Right ventricle myocardium superior (tissue), 1 donor: Measurements from ENCODE around the gene IGLL1. TPM values are rescaled to one million over a fixed set of nuclear protein-coding genes. Genes with fewer than 3 reads are reported as not detected.
"Not testable (repeated sequence)": the region's sequence is repeated elsewhere in the genome, so short reads cannot be mapped to it uniquely, and the experiment has no call there.

Source experiments
- ATAC-seq: fragments of 200-7000 bp; cut with Tn5 transposase; one replicate; pipeline ENCODE4 v1.9.1; 2020; ENCODE audit warnings: mild to moderate bottlenecking; ENCODE audit not compliant: poor library complexity
- DNase-seq: peaks from one replicate; pipeline ENCODE4 v3.0.0-alpha.2; 2020
- intact Hi-C: fragments of 100-400 bp; cut with DNase I; formaldehyde crosslinking; loops from one replicate; pipeline ENCODE4 v1.11.2; 2022
- total RNA-seq: library from RNA; stranded (reverse); fragmentation: NEBNext Ultra II Directional; extraction: Animal tissue kit (Norgen Biotek cat#: 25700); gene quantifications from one replicate; pipeline ENCODE4 v1.2.1, GENCODE V29; 2021
- donor health status: DM: no; HTN: yes; CAD: no; lungs with severe emphysema.

The IGLL1 gene
- total RNA-seq, 1 donor from 2014 or later = not detected

DNA sequence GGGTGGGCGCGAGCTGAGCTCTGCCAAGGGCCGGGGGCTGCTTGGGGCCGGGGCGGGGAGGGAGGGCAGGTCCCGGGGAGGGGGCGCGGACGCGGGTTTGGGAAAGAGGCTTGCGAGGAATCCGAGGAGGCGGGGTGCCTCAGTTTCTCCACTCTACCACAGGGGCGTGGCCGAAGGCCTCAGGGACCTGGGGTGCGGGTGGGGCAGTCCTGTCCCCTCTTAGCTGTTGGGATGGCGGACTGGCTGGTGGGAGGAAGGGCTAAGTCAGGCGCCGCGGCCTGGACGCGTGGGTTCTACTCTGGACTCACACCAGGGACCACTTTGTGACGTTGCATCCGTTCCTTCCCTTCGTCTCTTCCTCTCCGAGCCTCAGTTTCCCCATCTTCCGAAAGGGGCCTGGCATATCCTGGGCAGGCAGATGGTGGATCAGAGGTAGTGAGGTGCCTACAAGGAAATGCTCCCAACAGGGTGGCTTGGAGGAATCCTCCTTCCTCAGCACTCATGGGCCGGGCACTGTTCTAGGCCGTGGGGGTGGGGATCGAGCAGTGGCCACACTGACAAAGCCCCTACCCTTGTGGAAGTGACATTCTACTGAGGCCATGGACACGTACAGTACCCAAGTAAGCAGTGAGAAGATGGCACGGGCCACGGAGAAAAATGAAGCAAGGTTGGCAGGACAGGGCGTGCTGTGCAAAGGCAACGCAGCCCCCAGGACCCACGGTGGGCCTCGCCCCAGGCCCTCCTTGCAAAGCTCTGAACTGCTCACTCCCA lies 13.2 kb downstream of the IGLL1 start:
- no peak for ATAC-seq

DNA sequence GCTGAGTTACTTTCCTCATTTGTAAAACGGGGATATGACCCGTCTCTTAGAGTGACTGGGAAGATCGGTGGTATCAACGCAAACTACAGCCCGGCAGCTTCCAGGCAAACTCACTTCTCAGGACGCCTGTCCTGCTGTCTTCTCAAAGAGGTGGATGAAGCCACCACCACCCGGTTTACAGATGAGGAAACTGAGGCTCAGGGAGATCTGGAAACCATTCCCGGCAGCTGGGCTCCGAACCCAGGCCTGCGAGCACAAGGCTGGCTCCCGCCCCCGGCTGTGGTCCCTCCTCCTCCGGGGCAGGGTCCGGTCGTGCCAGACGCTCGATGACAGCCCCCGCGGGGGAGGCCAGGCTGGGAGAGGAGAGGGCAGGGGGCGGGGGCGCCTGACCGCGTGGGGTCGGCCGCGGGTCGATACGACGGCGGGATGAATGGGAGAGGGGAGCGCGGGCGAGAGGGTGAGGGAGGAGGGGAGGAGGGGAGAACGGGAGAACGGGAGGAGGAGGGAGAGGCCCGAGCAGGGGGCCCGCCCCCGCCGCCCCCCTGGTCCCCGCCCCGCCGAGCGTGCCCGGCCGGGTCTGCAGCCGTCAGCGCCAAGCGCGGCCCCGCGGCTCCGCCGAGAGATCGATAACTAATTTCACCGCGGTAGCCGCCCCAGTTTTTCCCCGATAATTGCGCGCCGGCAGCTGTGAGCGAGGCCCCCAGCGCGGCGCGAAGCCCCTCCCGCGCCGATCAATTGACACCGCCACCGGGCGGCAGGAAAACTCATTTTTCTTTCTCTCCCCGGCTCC lies 14.0 kb downstream of the IGLL1 start:
- DNase-seq = no peak
- peak; percentile 27 for ATAC-seq
- intact Hi-C loops = no loop called here

More for the DNA sequence above, 13.2 kb downstream of the IGLL1 start:
- intact Hi-C loops = no loop called here
- DNase-seq = no peak

DNA sequence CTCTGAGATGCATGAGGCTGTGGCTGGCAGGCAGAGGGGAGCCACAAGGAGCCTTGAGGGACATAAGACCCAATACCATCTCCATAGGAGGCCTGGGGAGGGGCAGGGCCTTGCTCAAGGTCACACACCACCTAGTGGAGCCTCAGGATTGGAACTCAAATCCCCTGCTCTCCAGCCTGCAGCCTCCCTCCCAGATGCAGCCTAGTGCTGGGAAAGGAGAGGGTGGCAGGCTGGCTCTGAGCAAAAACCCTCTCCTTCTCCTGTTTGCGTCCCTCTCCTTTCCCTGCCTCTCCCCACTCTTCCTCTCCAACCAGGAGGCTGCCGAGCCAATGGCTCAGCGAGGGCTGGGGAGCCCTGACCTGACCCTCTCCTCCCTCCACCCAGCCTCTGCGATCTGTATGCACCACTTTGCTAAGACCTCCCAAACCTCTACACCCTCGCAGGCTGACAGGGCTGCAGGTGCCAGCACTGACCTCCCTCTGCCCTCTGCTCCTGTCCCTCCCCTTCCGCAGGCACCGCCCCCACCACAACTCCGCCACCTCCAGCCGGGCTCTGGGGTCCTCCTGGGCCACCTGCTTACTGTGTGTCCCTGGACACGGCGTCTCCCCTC lies 14.7 kb downstream of the IGLL1 start:
- DNase-seq (no peak), ATAC-seq (peak; percentile 62)
- intact Hi-C loops = no loop called here

DNA sequence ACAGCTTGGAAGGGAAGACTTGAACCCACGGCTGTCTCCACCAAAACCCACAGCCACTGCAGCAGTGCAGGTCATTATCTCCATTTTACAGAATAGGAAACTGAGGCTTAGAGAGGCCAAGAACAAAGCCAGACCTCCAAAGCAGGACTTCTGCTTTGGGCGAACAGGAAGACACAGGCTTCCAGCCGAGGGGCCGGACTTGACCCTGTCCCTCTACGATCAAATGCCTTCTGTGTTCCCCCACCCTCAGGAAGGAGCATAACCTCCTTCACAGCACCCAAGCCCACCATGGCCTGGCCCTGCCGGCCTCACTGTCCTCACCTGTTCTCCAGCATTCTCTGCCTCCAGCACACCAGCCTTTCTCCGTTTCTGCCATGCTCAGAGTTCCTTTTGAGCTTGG lies 15.8 kb downstream of the IGLL1 start:
- intact Hi-C loops = no loop called here
- DNase-seq = no peak

DNA sequence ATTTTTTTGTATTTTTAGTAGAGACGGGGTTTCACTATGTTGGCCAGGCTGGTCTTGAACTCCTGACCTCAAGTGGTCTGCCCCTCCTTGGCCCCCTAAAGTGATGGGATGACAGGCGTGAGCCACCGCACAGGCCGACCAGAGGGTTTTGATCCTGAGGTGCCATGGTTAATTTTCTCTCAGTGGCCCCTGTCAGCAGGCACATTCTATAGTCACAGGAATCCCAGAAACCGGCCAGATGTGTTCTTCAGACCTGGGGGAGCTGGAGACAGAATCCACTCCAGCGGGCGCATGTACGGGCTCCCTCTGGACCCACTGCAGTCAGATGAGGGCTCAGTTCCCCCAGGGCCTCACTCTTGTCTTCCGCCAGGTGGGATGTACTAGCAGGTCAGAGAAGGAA lies 17.0 kb downstream of the IGLL1 start:
- DNase-seq (no peak), ATAC-seq (no peak)
- intact Hi-C loops = no loop called here

More for the DNA sequence above, 15.8 kb downstream of the IGLL1 start:
- ATAC-seq = no peak

DNA sequence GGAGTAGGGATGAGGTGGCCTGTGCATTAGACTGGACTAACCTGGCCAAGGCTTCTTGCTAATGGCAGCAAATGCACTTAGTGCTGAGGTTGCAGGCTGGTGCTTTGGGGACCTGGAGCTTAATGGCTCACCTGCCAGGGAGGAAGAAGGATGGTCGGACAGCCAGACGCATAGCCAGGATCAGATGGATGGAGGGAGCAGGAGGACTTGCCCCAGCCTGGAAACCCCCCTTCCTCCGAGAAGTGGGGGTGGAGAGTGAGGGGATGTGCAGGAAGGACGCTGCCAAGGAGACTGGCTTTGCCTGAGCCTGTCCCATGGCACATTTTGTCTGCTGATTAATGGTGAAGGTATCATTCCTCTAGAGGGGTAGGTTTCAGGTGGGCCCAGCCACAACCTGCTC lies 17.9 kb downstream of the IGLL1 start:
- no peak for ATAC-seq
- intact Hi-C loops = no loop called here

DNA sequence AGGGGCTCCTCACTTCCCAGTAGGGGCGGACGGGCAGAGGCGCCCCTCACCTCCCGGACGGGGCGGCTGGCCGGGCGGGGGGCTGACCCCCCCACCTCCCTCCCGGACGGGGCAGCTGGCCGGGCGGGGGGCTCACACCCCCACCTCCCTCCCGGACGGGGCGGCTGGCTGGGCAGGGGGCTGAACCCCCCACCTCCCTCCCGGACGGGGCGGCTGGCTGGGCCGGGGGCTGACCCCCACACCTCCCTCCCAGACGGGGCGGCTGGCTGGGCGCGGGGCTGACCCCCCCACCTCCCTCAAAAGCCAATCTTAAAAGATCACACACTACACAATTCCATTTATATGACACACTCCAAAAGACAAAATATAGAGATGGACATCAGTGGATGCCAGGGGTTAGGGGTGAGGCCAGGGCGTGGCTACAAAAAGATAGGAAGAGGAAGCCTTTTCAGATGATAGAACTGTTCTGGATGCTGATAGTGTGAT lies 19.0 kb downstream of the IGLL1 start:
- intact Hi-C loops, ATAC-seq, DNase-seq: not testable (repeated sequence)

More for the DNA sequence above, 17.9 kb downstream of the IGLL1 start:
- DNase-seq = no peak

DNA sequence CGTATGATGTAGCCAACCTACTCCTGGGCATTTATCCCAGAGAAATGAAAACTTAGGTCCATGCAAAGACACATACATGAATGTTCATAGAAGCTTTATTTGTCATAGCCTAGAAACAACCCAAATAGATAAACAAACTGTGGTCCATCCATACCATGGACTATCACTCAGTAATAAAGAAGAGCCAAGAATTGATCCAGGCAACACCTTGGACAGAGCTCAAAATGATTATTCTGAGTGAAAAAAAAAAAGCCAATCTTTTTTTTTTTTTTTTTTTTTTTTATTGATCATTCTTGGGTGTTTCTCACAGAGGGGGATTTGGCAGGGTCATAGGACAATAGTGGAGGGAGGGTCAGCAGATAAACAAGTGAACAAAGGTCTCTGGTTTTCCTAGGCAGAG lies 19.9 kb downstream of the IGLL1 start:
- DNase-seq, intact Hi-C loops, ATAC-seq: not testable (repeated sequence)

DNA sequence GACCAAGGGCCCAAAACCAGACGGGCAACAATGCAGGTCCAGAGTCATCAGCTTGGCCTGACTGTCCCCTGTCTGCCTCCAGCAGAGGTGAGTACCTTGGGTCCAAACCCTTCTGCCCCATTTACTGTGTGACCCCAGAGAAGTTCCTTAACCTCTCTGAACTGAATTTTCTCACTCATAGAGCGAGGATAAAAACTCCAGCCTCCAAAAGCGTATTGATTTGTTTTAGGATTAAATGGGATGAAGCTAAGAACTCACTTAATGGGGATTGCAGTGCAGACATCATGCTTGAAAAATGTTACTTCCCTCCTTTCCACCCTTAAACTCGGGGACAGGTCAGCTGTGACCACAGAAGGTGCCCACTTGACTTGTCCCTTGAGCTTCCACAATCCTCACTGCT lies 22.6 kb downstream of the IGLL1 start:
- ATAC-seq (no peak), DNase-seq (no peak)
- intact Hi-C loops = no loop called here

DNA sequence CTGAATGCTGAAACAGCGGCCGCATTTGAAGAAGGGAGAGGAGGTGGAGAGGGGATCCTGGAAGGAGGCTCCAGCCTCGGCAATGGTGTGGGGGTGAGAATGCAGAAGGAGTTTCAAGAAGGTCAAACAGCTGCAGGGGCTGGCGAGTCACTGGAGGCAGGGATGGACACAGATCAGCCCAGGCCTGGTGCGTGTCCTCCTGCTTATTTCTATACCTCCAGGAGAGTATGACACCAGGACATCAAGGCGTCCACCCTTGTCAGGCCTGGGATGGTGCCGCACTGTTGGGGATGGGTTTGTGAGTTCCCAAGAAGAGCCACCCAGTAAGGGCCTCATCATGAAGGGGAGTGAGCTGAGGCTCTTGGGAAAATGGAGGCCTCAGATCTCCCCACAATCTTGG lies 23.1 kb downstream of the IGLL1 start:
- intact Hi-C loops = no loop called here
- DNase-seq (no peak), ATAC-seq (no peak)

DNA sequence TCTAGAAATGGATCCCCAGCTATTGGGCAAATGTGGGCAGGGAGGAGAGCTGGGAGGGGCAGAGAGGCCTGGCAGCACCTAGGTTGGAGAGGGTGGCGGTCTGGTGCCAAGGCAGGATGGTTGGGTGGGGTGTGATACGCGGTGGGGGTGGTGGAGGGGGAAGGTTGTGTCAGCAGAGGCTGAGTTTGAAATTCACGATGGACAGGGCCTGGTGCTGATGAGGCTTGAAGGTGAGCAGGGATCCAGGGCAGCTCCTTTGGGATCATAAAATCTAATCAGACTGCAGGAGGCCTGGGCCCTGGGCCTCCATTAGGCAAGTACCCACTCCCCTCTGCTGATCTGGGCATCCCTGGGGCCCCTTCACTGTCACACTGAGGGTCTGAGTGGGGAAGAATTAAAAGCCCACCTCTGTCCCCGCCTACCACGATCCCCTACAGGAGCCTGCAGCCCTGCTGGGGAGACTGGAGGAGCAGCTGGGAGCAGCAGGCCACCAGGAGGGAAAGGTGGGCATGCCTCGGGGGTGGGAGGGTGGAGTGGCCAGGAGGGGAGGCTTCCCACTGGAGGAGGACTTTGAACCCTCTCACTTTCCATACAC lies 24.0 kb downstream of the IGLL1 start:
- ATAC-seq = no peak
- no peak for DNase-seq
- intact Hi-C loops = no loop called here

DNA sequence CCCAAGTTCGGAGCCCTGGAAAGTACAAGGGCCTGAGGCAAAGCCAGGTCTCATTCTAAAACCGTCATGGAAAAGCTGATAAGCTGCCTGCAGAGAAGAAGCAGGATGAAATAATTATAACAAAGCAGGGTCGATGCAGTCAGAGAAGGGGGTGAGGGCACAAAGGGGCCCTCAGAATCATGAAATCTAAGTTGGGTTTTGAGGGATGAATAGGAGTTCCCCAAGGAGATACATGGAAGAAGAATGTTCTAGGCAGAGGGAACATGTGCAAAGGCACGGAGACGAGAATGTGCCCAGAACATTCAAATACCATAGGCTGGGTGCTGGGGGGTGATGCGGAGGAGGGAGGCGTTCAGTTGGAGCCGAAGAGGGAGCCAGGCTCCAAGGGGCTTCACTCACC lies 25.0 kb downstream of the IGLL1 start:
- ATAC-seq (no peak), DNase-seq (no peak)
- intact Hi-C loops = no loop called here

DNA sequence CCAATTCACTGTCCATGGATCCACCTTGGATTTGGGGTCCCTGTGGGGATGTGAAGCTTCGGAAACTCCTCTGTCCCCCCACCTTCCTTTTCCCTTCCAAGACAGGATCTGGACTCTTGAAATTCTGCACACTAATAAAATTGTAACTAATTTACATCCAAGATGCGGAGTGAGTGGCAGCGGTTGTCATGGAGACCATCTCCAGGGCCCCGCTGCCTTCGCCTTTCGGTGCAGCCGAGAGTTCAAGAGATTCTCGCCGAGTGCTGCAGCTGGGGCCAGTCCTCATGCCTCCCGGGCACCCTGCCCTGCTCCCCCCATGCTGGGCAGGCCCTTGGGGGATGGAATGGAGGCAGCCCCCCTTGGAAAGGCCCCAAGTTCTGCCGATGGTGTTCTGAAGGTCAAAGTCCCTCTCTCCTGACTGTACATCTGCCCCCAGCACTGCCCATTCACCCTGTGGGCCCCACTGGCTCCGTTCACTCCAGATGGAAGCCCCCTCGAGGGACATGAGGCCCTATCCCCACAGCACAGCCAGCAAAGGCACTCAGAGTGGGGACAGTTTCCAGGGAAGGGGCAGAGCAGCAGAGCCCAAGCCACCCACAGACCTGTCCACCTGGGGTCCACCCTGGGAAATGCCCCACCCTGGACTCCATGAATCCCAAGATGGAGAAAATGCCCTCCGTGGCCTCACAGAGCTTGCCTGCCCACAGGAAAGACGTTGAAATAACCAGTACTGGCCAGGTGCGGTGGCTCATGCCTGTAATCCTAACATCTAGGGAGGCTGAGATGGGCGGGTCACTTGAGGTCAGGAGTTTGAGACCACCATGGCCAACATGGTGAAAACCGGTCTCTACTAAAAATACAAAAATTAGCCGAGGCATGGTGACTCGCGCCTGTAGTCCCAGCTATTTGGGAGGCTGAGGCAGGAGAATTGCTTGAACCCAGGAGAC lies 25.9 kb downstream of the IGLL1 start:
- intact Hi-C loops = no loop called here
- no peak for ATAC-seq
- DNase-seq = no peak

DNA sequence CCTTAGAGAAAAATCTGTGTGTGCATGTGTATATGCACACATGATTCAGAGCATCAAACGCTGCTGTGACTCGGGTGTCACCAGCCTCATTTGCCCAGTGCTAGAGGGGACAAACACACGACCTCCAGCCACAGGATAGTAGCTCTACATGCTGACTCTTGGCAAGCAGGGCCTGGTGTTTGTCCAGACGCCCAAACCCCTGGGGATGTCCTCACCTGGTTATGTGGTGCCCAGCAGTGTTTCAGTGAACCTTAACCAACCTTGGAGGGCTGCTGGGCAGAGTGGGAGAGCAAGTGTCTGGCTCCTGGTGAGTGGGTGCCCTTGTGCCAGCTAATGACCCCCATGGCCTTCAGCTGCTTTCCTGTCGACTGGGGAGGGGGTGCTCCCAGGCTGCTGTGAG lies 26.7 kb downstream of the IGLL1 start:
- no peak for DNase-seq
- no peak for ATAC-seq
- intact Hi-C loops = no loop called here

DNA sequence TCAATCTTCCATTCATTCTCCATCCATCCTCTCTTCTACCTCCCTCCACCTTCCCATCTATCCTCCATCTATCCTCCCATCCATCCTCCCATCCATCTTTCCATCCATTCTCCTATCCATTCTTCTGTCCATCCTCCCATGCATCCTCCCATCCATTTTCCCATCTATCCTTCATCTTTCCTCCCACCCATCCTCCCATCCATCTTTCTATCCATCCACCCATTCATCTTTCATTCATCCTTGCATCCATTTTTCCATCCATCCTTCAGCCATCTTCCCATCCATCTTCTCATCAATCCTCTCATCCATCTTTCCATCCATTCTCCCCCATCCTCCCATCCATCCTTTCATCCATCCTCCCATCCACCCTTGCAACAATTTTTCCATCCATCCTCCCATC lies 27.5 kb downstream of the IGLL1 start:
- no peak for ATAC-seq
- intact Hi-C loops = no loop called here
- DNase-seq = no peak

DNA sequence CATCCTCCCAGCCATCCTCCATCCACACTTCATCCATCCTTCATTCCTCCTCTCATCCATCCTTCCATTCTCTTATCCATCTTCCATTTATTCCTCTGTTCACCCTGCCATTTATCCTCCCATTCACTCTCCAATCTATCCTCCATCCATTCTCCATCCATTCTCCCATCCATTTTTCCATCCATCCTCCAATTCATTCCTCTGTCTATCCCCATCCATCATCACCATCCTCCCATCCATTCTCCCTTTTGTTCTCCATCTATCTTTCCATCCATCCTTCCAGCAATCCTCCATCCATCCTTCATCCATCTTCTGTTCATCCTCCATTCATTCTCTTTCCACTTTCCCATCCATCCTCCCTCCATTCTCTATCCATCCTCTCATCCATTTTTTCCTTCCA lies 28.7 kb downstream of the IGLL1 start:
- intact Hi-C loops = no loop called here
- DNase-seq (no peak), ATAC-seq (no peak)

DNA sequence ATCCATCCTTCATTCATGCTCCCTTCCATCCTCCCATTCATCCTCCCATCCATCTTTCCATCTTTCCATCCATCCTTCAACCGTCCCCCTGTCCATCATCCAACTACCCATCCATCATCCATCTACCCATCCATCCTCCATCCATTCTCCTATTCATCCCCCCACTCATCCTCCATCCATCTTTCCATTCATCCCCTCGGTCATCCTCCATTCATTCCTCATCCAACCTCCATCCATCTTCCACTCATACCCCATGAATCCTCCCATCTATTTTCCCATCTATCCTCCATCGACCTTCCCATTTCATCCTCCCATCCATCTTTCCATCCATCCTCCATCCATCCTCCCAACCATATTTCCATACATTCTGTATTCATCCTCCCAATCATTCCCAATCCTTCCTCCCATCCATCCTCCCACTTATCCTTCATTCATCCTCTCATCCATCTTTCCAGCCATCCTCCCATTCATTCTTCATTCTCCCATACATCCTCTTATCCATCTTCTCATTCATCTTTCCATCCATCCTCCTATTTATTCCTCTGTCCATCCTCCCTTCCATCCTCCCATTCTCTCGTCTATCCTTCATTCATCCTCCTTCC lies 29.9 kb downstream of the IGLL1 start:
- DNase-seq = no peak
- no peak for ATAC-seq
- intact Hi-C loops = no loop called here

DNA sequence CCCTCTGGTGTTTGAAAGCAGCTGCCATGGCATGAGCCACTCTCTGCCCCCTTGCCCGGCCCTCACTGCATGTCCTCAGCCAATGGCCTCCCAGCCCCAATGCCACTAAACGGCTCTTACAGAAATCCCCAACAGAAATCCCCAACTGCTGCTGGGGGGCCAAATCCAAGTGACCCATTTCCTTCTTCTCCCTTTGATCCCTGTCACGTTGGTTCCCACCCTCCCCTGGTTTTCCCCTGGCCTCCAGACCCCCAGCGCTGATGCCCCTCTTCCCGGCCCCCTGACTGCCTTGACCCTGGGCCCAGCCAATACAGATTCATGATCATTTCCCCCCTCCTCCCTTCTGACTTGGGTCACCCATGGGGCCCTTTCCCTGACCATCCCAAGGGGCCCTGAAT lies 30.9 kb downstream of the IGLL1 start:
- intact Hi-C loops = no loop called here
- DNase-seq = no peak
- ATAC-seq = no peak
